Endometrium (tissue), 2 donors: Measurements from ENCODE around the gene ATP5PB.
A peak's percentile ranks its signal among the peaks of the same experiment; 100 is the strongest.

Experiments
- FAIRE-seq: peaks from 2 replicates; lab custom pipeline; 2012; peaks lifted over from hg19 to GRCh38; lab: Jason Lieb, UNC
- donor health status: control.
- donor health status: control.

Gene ATP5PB

GRCh38 chr1:111448918-111449702 lies at the start of gene ATP5PB, which contains the start of gene WDR77:
Gene ATP5PB, plus strand, starts transcription at chr1:111449464. Its CDS starts 78 bp downstream, at chr1:111449542.
Gene WDR77, minus strand, starts transcription at chr1:111449256. Its CDS starts 87 bp downstream, at chr1:111449169.
- FAIRE-seq: peak; percentile 98

GRCh38 chr1:111399792-111400610 lies 49.3 kb upstream of the ATP5PB start:
- no peak for FAIRE-seq

GRCh38 chr1:111402083-111402482 lies 47.2 kb upstream of the ATP5PB start:
- FAIRE-seq: no peak

GRCh38 chr1:111404588-111404987 lies 44.7 kb upstream of the ATP5PB start:
- FAIRE-seq: no peak

- FAIRE-seq: no peak
These were observed 42.9 kb upstream of the ATP5PB start for GRCh38 chr1:111406321-111406768.

GRCh38 chr1:111407301-111407700 lies 42.0 kb upstream of the ATP5PB start:
- no peak for FAIRE-seq

- FAIRE-seq: no peak
These were observed 36.4 kb upstream of the ATP5PB start for GRCh38 chr1:111412839-111413238.

- FAIRE-seq: no peak
These were observed 34.5 kb upstream of the ATP5PB start for GRCh38 chr1:111414756-111415155.

- FAIRE-seq: no peak
These were observed 33.8 kb upstream of the ATP5PB start for GRCh38 chr1:111415461-111415860.

GRCh38 chr1:111417755-111418154 lies 31.5 kb upstream of the ATP5PB start:
- no peak for FAIRE-seq

- FAIRE-seq: no peak
These were observed 30.2 kb upstream of the ATP5PB start for GRCh38 chr1:111419037-111419436.

- FAIRE-seq: no peak
These were observed 28.9 kb upstream of the ATP5PB start for GRCh38 chr1:111420377-111420776.

GRCh38 chr1:111422546-111423391 lies 26.5 kb upstream of the ATP5PB start:
- FAIRE-seq: no peak

GRCh38 chr1:111424281-111424680 lies 25.0 kb upstream of the ATP5PB start:
- no peak for FAIRE-seq

GRCh38 chr1:111436726-111437125 lies 12.5 kb upstream of the ATP5PB start:
- FAIRE-seq: no peak

GRCh38 chr1:111439461-111440351 lies 9.6 kb upstream of the ATP5PB start:
- FAIRE-seq: no peak

- FAIRE-seq: no peak
These were observed 7.6 kb upstream of the ATP5PB start for GRCh38 chr1:111441573-111442192.

- no peak for FAIRE-seq
These were observed 6.8 kb upstream of the ATP5PB start for GRCh38 chr1:111442457-111442856.

- FAIRE-seq: no peak
These were observed 5.2 kb upstream of the ATP5PB start for GRCh38 chr1:111444031-111444430.

- FAIRE-seq: no peak
These were observed 2.7 kb upstream of the ATP5PB start for GRCh38 chr1:111446546-111446945.
